Ascending aorta (tissue), 2 donors: ENCODE results near the gene XPO4. TPM values are rescaled to one million over a fixed set of nuclear protein-coding genes. Genes with fewer than 3 reads are reported as not detected.

ENCODE experiments used
- DNase-seq, 2 donors: peaks; one replicate each; pipeline ENCODE4 v3.0.0-alpha.2; 2019; ENCODE audit warnings: low spot score in 2 of 2
- H3K27ac ChIP-seq, 2 donors: fragments of 200-600 bp; sonication (generic); one replicate each; pipeline ENCODE4 v1.5.1; 2016 to 2017; ENCODE audit warnings: mild to moderate bottlenecking in 1 of 2
- H3K27me3 ChIP-seq: fragments of 200-600 bp; sonication (generic); one replicate; pipeline ENCODE4 v1.5.1; 2017
- H3K36me3 ChIP-seq, 2 donors: fragments of 200-600 bp; sonication (generic); one replicate each; pipeline ENCODE4 v1.5.1; 2016
- H3K4me1 ChIP-seq, 2 donors: fragments of 200-600 bp; sonication (generic); one replicate each; pipeline ENCODE4 v1.5.1; 2016 to 2017; ENCODE audit warnings: mild to moderate bottlenecking in 1 of 2
- H3K4me3 ChIP-seq, 2 donors: fragments of 200-600 bp; sonication (generic); one replicate each; pipeline ENCODE4 v1.5.1; 2016 to 2017; ENCODE audit warnings: mild to moderate bottlenecking in 1 of 2
- H3K9me3 ChIP-seq, 2 donors: fragments of 200-600 bp; sonication (generic); one replicate each; pipeline ENCODE4 v1.5.1; 2016
- intact Hi-C: fragments of 100-400 bp; cut with DNase I; formaldehyde crosslinking; loops from one replicate; pipeline ENCODE4 v1.15.1; 2023
- total RNA-seq: library from RNA; depleted of rRNA; stranded (reverse); fragments of >200 nt; gene quantifications from one replicate; pipeline ENCODE4 v1.1.0, GENCODE V29; 2016
- TF ChIP-seq, protein P1 (sequence below), 3 experiments: fragments of 200-600 bp in 2 of 3; fragments of 450-650 bp in 1 of 3; sonication (generic) in 2 of 3; IDR thresholded peaks; one replicate each; pipeline ENCODE4 v1.5.1; 2016 to 2019; ENCODE audit warnings: antibody characterized with exemption in 3 of 3, mild to moderate bottlenecking in 1 of 3, moderate library complexity in 1 of 3

The XPO4 gene
- total RNA-seq, 1 donor from 2014 or later: 5.1 TPM

DNA sequence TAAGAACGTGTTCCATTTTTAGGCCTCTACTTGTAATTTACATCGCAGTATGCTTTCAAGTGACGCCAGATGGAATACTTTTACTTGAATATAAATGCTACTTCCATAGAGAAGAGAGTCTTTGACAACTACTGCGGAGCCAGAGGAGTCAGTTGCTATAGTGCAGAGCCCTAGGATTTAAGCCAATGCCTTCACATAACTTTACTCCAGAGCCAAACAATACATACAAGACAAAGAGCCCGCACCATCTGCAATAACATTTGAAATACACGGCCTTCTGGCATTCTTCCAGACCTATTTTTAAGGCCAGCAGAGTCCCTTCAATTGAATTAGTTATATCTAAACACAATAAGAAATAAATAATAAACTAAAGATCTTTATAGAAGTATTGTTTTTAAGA lies 59.4 kb downstream of the XPO4 start:
- no peak overlapping the region for H3K27ac ChIP-seq
- no peaks in the 10 kb centered on the region for H3K9me3 ChIP-seq
- H3K4me1 ChIP-seq: no peaks in the 10 kb centered on the region
- H3K36me3 ChIP-seq: peaks cover 11 to 15% of the 10 kb centered on the region in 2 donors
- H3K4me3 ChIP-seq: no peak overlapping the region
- TF ChIP-seq, protein P1, sequence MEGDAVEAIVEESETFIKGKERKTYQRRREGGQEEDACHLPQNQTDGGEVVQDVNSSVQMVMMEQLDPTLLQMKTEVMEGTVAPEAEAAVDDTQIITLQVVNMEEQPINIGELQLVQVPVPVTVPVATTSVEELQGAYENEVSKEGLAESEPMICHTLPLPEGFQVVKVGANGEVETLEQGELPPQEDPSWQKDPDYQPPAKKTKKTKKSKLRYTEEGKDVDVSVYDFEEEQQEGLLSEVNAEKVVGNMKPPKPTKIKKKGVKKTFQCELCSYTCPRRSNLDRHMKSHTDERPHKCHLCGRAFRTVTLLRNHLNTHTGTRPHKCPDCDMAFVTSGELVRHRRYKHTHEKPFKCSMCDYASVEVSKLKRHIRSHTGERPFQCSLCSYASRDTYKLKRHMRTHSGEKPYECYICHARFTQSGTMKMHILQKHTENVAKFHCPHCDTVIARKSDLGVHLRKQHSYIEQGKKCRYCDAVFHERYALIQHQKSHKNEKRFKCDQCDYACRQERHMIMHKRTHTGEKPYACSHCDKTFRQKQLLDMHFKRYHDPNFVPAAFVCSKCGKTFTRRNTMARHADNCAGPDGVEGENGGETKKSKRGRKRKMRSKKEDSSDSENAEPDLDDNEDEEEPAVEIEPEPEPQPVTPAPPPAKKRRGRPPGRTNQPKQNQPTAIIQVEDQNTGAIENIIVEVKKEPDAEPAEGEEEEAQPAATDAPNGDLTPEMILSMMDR (IDR thresholded peaks at IDR 0.05): no peak
- H3K27me3 ChIP-seq: no peaks in the 10 kb centered on the region
- no peak for DNase-seq
- intact Hi-C loops: no loop called here

GRCh38 chr13:20840568-20840967 lies 62.0 kb downstream of the XPO4 start:
- DNase-seq: no peak
- Histone ChIP-seq H3K27me3 (no peaks in the 10 kb centered on the region), H3K9me3 (no peaks in the 10 kb centered on the region), H3K4me3 (no peak overlapping the region), H3K36me3 (peaks cover 22 to 31% of the 10 kb centered on the region in 2 donors), H3K27ac (no peak overlapping the region), H3K4me1 (no peaks in the 10 kb centered on the region)
- TF ChIP-seq, protein P1 (IDR thresholded peaks at IDR 0.05): no peak
- intact Hi-C loops: no loop called here

- intact Hi-C loops: no loop called here
- Histone ChIP-seq H3K27ac (no peak overlapping the region), H3K4me3 (no peak overlapping the region), H3K9me3 (no peaks in the 10 kb centered on the region), H3K4me1 (no peaks in the 10 kb centered on the region), H3K36me3 (peaks cover 13 to 30% of the 10 kb centered on the region in 2 donors), H3K27me3 (no peaks in the 10 kb centered on the region)
- TF ChIP-seq, protein P1 (IDR thresholded peaks at IDR 0.05): no peak
- no peak for DNase-seq
Measured at GRCh38 chr13:20833900-20834679, 68.5 kb downstream of the XPO4 start.

GRCh38 chr13:20832861-20833260 lies 69.7 kb downstream of the XPO4 start:
- no peaks in the 10 kb centered on the region for H3K27me3 ChIP-seq
- H3K4me3 ChIP-seq: no peak overlapping the region
- no peaks in the 10 kb centered on the region for H3K9me3 ChIP-seq
- H3K27ac ChIP-seq: no peak overlapping the region
- H3K36me3 ChIP-seq: peaks cover 10 to 19% of the 10 kb centered on the region in 2 donors
- TF ChIP-seq, protein P1 (IDR thresholded peaks at IDR 0.05): no peak
- DNase-seq: no peak
- intact Hi-C loops: no loop called here
- H3K4me1 ChIP-seq: peaks cover 4 to 7% of the 10 kb centered on the region in 2 donors

GRCh38 chr13:20831933-20832332 lies 70.6 kb downstream of the XPO4 start:
- H3K27me3 ChIP-seq: no peaks in the 10 kb centered on the region
- TF ChIP-seq, protein P1 (IDR thresholded peaks at IDR 0.05): no peak
- H3K4me1 ChIP-seq: peaks cover 4 to 7% of the 10 kb centered on the region in 2 donors
- no peak overlapping the region for H3K27ac ChIP-seq
- H3K36me3 ChIP-seq: peaks cover under 1 to 10% of the 10 kb centered on the region in 2 donors
- H3K4me3 ChIP-seq: no peak overlapping the region
- no peaks in the 10 kb centered on the region for H3K9me3 ChIP-seq
- intact Hi-C loops: no loop called here
- DNase-seq: no peak
